SU-DHL-6 (cell line): ENCODE measurements around the gene XYLT2.

Experiments
- CTCF ChIP-seq: fragments of 200-600 bp; sonication (generic); IDR thresholded peaks from one replicate; pipeline ENCODE4 v1.5.1; 2017; ENCODE audit warnings: antibody characterized with exemption, mild to moderate bottlenecking, low read length, moderate library complexity; ENCODE audit not compliant: insufficient read depth, poor library complexity, severe bottlenecking
- EZH2phosphoT487 ChIP-seq: fragments of 200-600 bp; sonication (generic), shearing (Covaris generic); conservative IDR thresholded peaks from 2 replicates; pipeline ENCODE4 v1.6.1; 2018; ENCODE audit warnings: mild to moderate bottlenecking, antibody characterized with exemption, low read length, moderate library complexity, mixed read lengths

GRCh38 chr17:50396261-50397110, 50.6 kb downstream of the XYLT2 start:
- TF ChIP-seq CTCF: no peak
- TF ChIP-seq EZH2phosphoT487: no peak
